Activated CD4-positive, alpha-beta T cell treated with anti-CD3 and anti-CD28 coated beads for 36 hours (primary cell): Measurements from ENCODE around the gene CCDC33. TPM values are rescaled to one million over a fixed set of nuclear protein-coding genes. Genes with fewer than 3 reads are reported as not detected.

Source experiments
- ATAC-seq: fragments of 200-7000 bp; cut with Tn5 transposase; one replicate; pipeline ENCODE4 v1.10.0; 2021; ENCODE audit warnings: mild to moderate bottlenecking, moderate library complexity
- CTCF ChIA-PET: fragments of 350-600 bp; sonication (Branson Sonifier 250); formaldehyde crosslinking; loops from one replicate; lab custom pipeline; 2021; ENCODE audit warnings: antibody characterized with exemption; lab: Charles Lee
- POLR2A ChIA-PET: fragments of 350-600 bp; sonication (Branson Sonifier 250); formaldehyde crosslinking; loops from one replicate; lab custom pipeline; 2021; ENCODE audit warnings: antibody characterized with exemption, inconsistent platforms; lab: Charles Lee
- DNase-seq: peaks from one replicate; pipeline ENCODE4 v3.0.0-alpha.2; 2020
- H3K27ac Mint-ChIP-seq: one replicate; pipeline ENCODE4 v1.8.0; 2021; ENCODE audit warnings: mixed read lengths
- H3K27me3 Mint-ChIP-seq: one replicate; pipeline ENCODE4 v1.8.0; 2021; ENCODE audit warnings: mixed read lengths
- H3K36me3 Mint-ChIP-seq: one replicate; pipeline ENCODE4 v1.8.0; 2021; ENCODE audit warnings: low read depth, mixed read lengths
- H3K4me1 Mint-ChIP-seq: one replicate; pipeline ENCODE4 v1.8.0; 2021; ENCODE audit warnings: mixed read lengths
- H3K4me3 Mint-ChIP-seq: one replicate; pipeline ENCODE4 v1.8.0; 2021; ENCODE audit warnings: mild to moderate bottlenecking, moderate library complexity, mixed read lengths
- H3K9me3 Mint-ChIP-seq: one replicate; pipeline ENCODE4 v1.8.0; 2021; ENCODE audit warnings: low read depth, mixed read lengths
- intact Hi-C, 2 experiments: fragments of 100-400 bp; cut with DNase I in 1 of 2; cut with micrococcal nuclease in 1 of 2; formaldehyde crosslinking; loops; one replicate each; pipeline versions ENCODE4 v1.14.2 to v1.15.1; 2022 to 2024; cut with DNase I, micrococcal nuclease
- total RNA-seq, 2 experiments: library from RNA; stranded (reverse); gene quantifications; one replicate each; pipeline ENCODE4 v1.2.3, GENCODE V29; 2021

CCDC33 gene
- total RNA-seq, 2 experiments from 2014 or later, result not detected

DNA sequence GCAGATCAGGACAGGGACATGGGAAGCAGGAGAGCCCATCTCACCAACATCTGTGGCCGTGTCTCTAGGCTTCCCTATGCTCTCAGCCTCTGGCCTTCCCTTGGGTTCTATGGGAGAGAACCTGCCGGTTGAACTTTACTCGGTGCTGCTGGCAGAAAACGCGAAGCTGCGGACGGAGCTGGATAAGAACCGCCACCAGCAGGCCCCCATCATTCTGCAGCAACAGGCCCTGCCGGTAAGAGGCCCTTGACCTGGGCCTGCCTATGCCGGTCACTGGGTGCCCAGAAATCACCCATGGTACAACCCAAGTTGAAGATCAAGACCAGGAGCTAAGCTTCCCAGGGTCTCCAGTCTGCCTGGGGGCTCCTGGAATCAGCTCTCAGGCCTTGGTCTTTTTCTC is 96.5 kb downstream of the CCDC33 start:
- no peak for DNase-seq

DNA sequence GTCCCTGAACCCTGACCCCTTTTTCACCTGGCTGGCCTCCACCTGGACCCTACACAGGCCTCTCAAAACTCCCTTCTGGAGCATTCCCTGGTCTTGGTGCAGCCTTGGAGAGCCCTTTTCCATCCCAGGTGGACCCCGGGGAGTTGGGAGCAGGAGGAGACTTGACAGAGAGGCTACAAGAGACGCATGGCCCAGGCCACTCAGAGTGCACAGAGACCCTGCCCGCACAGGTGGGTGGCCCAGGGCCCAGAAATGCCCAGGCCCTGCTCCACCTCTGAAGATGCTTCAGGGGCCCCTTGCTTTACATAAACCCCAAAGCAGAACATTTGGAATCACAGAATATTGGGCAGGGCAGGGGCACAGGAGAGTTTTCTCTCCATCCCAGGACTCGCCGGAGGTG is 97.0 kb downstream of the CCDC33 start:
- no peaks in the 10 kb centered on the region for H3K36me3 Mint-ChIP-seq
- H3K27ac Mint-ChIP-seq, result no peak overlapping the region
- DNase-seq, result no peak
- H3K27me3 Mint-ChIP-seq, result no peaks in the 10 kb centered on the region
- intact Hi-C loops, result no loop called here
- peaks cover 3% of the 10 kb centered on the region for H3K4me1 Mint-ChIP-seq
- CTCF ChIA-PET, result no interaction called here
- POLR2A ChIA-PET, result interaction anchor here (0.5 kb wide), 1 partner anchor 610 kb away, joined by 3 read pairs; no protein-coding TSS in a partner anchor
- no peak for ATAC-seq
- H3K9me3 Mint-ChIP-seq, result no peaks in the 10 kb centered on the region
- no peak overlapping the region for H3K4me3 Mint-ChIP-seq

More for the DNA sequence above, 96.5 kb downstream of the CCDC33 start:
- Mint-ChIP-seq H3K27me3 (no peaks in the 10 kb centered on the region), H3K4me1 (peaks cover 3% of the 10 kb centered on the region), H3K36me3 (no peaks in the 10 kb centered on the region), H3K9me3 (no peaks in the 10 kb centered on the region), H3K27ac (no peak overlapping the region), H3K4me3 (no peak overlapping the region)
- no peak for ATAC-seq
- ChIA-PET CTCF (no interaction called here), POLR2A (interaction anchor here (0.5 kb wide), 1 partner anchor 610 kb away, joined by 3 read pairs; no protein-coding TSS in a partner anchor)
- intact Hi-C loops, result no loop called here

DNA sequence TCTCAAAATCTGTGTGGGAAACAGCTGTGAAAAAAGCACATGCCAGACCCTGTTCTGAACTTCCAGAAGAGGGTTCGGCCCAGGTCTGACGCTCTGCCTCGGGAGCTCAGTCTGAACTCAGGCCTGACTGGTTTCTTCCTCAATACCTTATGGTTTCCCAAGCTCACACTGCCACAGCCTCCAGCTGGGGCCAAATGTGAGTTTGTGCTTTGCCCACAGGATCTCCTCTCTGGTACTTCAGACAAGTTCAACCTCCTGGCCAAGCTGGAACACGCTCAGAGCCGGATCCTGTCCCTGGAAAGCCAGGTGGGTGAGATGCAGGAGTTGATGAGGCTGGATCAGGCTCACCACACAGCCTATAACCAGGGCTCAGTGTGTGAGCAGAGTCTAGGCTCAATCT is 97.5 kb downstream of the CCDC33 start:
- no peaks in the 10 kb centered on the region for H3K27me3 Mint-ChIP-seq
- POLR2A ChIA-PET, result no interaction called here
- intact Hi-C loops, result no loop called here
- DNase-seq (no peak), ATAC-seq (no peak)
- no peak overlapping the region for H3K27ac Mint-ChIP-seq
- H3K4me3 Mint-ChIP-seq, result no peak overlapping the region
- no peaks in the 10 kb centered on the region for H3K4me1 Mint-ChIP-seq
- CTCF ChIA-PET, result no interaction called here
- no peaks in the 10 kb centered on the region for H3K9me3 Mint-ChIP-seq
- no peaks in the 10 kb centered on the region for H3K36me3 Mint-ChIP-seq

DNA sequence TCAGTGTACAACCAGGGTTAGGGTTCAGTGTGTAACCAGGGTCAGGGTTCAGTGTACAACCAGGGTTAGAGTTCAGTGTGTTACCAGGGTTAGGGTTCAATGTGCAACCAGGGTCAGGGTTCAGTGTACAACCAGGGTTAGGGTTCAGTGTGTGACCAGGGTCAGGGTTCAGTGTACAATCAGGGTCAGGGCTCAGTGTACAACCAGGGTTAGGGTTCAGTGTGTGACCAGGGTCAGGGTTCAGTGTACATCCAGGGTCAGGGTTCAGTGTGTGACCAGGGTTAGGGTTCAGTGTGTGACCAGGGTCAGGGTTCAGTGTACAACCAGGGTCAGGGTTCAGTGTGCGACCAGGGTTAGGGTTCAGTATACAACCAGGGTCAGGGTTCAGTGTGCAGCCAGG is 98.0 kb downstream of the CCDC33 start:
- Mint-ChIP-seq H3K27ac (no peak overlapping the region), H3K9me3 (no peaks in the 10 kb centered on the region), H3K36me3 (no peaks in the 10 kb centered on the region), H3K4me1 (no peaks in the 10 kb centered on the region), H3K4me3 (no peak overlapping the region), H3K27me3 (no peaks in the 10 kb centered on the region)
- POLR2A ChIA-PET, result no interaction called here
- ATAC-seq (no peak), DNase-seq (no peak)
- CTCF ChIA-PET, result no interaction called here
- intact Hi-C loops, result no loop called here

DNA sequence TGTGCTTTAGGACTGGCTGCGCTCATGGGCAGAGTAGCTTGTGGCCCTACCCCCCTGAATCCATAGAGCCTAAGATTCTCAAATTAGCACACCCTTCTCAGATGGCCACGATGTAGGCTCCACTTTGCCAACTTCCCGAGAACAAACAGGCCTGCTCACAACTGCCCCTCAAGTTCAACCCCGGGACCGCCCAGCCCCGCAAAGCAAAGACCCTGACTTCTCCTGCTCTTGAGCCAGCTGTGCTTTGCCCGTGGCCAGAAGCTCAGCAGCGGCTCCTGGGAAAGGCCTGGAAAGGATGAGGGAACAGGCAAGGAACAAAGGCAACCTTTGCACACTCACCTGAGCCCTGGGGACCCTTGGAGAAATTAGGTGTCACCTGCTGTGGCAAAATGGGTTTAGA is 99.3 kb downstream of the CCDC33 start:
- ATAC-seq, result no peak
- no peak overlapping the region for H3K27ac Mint-ChIP-seq
- POLR2A ChIA-PET, result no interaction called here

DNA sequence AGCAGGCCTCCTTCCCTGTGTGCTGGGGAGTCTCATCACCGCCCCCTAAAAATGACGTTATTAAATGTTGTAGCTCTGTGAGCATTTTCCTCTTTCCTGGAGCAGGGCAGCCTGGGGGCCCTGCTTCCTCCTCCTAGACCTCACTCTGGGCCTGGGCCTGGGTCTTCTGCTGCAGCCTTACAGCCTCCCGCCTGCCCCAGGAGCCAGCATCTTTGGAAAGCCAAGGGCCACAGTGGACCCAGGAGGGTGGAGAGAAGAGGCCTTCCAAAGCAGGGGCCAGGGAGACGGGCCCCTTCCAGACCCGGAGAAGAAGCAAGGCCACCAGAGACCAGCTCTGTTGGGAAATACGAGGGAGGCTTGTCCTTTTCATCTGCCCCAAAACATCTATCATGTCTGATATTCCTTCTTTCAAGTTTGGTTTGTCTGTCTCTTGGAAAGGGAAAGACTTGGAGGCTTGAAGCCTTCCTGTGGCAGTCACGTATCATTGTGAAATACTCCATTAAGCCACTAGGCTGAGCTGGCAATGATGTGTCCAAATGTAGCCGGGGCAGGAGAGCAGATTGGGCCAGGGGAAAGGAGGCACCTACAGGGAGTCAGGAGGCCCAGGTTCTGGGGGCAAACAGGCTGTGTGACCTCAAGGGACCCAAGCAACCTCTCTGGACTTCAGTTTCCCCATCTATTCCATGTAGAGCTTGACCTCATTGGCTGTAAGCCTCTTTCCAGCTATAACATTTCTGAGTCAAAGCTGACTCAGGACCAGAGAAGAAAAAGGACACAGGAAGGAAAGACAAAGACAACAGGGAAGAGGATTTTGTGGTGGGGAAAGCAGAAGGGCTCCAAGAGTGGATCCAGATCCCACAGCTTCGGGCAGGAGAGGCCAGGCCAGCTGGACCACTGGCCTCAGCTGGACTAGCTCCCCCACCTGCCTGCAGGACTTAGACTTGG is 100.2 kb downstream of the CCDC33 start:
- H3K4me1 Mint-ChIP-seq, result no peaks in the 10 kb centered on the region
- POLR2A ChIA-PET, result no interaction called here
- H3K4me3 Mint-ChIP-seq, result no peak overlapping the region
- ATAC-seq (no peak), DNase-seq (no peak)
- H3K27me3 Mint-ChIP-seq, result no peaks in the 10 kb centered on the region
- no peaks in the 10 kb centered on the region for H3K36me3 Mint-ChIP-seq
- H3K9me3 Mint-ChIP-seq, result no peaks in the 10 kb centered on the region
- intact Hi-C loops, result no loop called here
- H3K27ac Mint-ChIP-seq, result no peak overlapping the region
- CTCF ChIA-PET, result interaction anchor here (0.7 kb wide), 1 partner anchor 14 kb away, joined by 3 read pairs; no protein-coding TSS in a partner anchor

More for the DNA sequence above, 99.3 kb downstream of the CCDC33 start:
- Mint-ChIP-seq H3K36me3 (no peaks in the 10 kb centered on the region), H3K9me3 (no peaks in the 10 kb centered on the region), H3K4me3 (no peak overlapping the region), H3K4me1 (no peaks in the 10 kb centered on the region), H3K27me3 (no peaks in the 10 kb centered on the region)
- intact Hi-C loops, result no loop called here
- no peak for DNase-seq
- CTCF ChIA-PET, result no interaction called here

DNA sequence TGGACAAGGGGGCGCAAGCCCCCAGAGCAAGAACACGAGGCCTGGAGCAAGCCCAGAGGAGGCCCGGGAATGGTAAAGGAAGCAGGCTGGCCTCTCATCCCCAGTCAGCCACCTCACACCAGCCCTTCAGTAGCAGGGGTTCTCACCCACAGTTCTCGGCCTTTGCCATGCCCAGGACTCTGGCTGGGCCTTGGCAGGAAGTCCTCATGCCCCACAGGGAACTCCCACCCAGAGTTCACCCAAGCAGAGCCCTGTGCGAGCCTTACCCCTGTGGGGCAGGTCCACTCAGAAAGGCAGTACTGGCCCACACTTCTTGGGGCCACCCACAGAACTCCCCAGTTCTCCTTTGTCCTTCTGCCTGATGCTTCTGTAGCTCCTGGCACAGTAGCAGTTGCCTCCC is 101.0 kb downstream of the CCDC33 start:
- no peaks in the 10 kb centered on the region for H3K4me1 Mint-ChIP-seq
- H3K27ac Mint-ChIP-seq, result no peak overlapping the region
- ATAC-seq (no peak), DNase-seq (no peak)
- no peak overlapping the region for H3K4me3 Mint-ChIP-seq
- intact Hi-C loops, result no loop called here
- H3K9me3 Mint-ChIP-seq, result no peaks in the 10 kb centered on the region
- no peaks in the 10 kb centered on the region for H3K27me3 Mint-ChIP-seq
- H3K36me3 Mint-ChIP-seq, result no peaks in the 10 kb centered on the region
- POLR2A ChIA-PET, result no interaction called here
- CTCF ChIA-PET, result no interaction called here

DNA sequence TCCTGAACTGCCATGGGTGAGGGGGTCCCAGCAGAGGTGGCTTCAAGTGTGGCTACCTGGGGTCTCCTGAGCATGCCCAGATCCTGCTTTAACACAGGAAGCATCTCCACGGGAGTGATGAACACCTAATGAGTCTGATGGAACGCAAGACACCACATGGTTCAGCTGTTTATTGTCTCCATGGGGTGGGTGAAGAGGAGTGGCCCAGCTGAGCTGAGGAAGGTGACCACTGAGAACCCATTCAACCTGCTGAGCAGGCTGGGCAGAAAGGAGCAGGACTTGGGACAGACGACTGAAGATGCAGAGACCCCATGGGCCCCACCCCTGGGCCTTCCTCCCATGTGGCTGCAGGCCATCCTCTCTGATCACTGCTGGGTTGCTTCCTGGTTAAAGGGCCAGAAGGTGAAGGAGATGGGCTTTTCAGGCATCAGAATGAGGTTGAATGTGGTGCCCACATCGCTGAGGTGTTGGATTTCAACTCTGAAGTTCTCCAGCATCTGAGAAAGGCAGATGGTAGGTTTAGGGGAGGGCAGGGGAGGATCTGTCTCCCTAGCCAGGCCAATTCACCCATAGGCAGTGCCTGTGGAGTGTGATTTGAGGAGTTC is 101.6 kb downstream of the CCDC33 start:
- no peaks in the 10 kb centered on the region for H3K4me1 Mint-ChIP-seq
- H3K36me3 Mint-ChIP-seq, result no peaks in the 10 kb centered on the region
- ChIA-PET POLR2A (no interaction called here), CTCF (no interaction called here)
- no peaks in the 10 kb centered on the region for H3K9me3 Mint-ChIP-seq
- no peak overlapping the region for H3K27ac Mint-ChIP-seq
- H3K4me3 Mint-ChIP-seq, result no peak overlapping the region
- no peaks in the 10 kb centered on the region for H3K27me3 Mint-ChIP-seq
- intact Hi-C loops, result no loop called here
- DNase-seq (no peak), ATAC-seq (no peak)

DNA sequence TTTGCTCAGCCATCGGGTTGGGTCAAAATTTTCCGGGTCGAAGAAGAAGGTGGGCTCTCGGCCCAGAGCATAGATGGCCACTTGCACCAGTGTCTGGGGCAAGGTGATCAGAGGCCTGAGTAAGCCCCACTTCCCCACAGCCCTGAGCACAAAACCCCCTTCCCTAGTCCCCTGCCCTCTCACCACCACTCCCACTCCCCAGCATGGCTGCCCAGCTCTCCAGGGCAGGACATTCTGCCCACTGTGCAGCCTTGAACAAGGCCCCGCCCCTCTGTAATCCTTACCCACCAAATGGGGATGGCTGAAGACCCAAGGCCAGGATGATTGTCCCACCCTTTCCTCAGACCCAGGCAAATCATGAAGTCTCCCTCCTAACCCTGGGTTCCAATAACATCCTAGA is 102.5 kb downstream of the CCDC33 start:
- ATAC-seq (no peak), DNase-seq (no peak)
- no peaks in the 10 kb centered on the region for H3K9me3 Mint-ChIP-seq
- no peak overlapping the region for H3K4me3 Mint-ChIP-seq
- intact Hi-C loops, result no loop called here
- no peaks in the 10 kb centered on the region for H3K4me1 Mint-ChIP-seq
- H3K27me3 Mint-ChIP-seq, result no peaks in the 10 kb centered on the region
- H3K36me3 Mint-ChIP-seq, result no peaks in the 10 kb centered on the region
- CTCF ChIA-PET, result no interaction called here
- POLR2A ChIA-PET, result no interaction called here
- H3K27ac Mint-ChIP-seq, result no peak overlapping the region

DNA sequence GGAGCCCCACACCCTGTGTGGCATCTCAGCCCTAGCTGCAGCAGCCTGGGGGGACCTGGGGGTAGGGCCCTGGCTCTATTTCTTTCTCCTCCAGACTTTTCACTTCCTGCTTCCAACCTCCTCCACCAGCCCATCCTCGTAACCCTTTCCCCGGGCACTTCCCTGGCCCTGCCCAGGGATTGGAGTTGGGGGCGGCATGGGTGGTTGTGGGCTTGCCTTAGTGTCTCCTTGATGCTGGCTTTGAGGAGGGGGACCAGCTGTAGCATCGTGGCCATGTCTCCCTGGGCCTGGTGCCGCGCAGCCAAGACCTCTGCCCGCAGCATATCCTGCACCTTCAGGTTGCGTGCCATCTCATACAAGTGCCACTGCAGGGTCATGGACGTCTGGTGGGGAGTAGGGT is 103.2 kb downstream of the CCDC33 start:
- ChIA-PET POLR2A (interaction anchor here (0.6 kb wide), 1 partner anchor 176 kb away, joined by 5 read pairs; no protein-coding TSS in a partner anchor), CTCF (no interaction called here)
- Mint-ChIP-seq H3K4me3 (no peak overlapping the region), H3K36me3 (no peaks in the 10 kb centered on the region), H3K9me3 (no peaks in the 10 kb centered on the region), H3K27ac (no peak overlapping the region), H3K4me1 (no peaks in the 10 kb centered on the region), H3K27me3 (peaks cover under 1% of the 10 kb centered on the region)
- no peak for ATAC-seq
- no peak for DNase-seq
- intact Hi-C loops, result no loop called here

DNA sequence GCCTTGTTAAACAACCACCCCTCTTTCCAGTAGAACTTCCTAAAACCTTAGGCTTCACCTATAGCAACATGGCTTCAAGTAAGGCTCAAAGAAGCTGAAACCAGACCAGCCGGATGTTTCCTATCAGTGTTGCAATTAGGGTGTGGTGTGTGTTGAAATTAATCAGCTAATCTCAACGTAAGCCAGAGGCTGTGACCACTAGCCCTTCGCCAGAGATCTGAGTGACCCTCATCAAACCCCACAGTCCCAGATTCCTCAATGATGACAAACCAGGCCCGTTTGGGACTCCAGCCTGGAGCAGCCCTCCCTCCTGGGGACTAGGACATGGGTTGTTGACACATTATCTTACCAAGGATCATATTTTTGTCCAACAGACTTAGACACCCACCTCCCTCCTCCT is 104.0 kb downstream of the CCDC33 start:
- peaks cover under 1% of the 10 kb centered on the region for H3K4me1 Mint-ChIP-seq
- H3K27ac Mint-ChIP-seq, result no peak overlapping the region

More for the DNA sequence above, 104.0 kb downstream of the CCDC33 start:
- Mint-ChIP-seq H3K9me3 (no peaks in the 10 kb centered on the region), H3K4me3 (no peak overlapping the region), H3K27me3 (peaks cover 2% of the 10 kb centered on the region), H3K36me3 (no peaks in the 10 kb centered on the region)
- DNase-seq (no peak), ATAC-seq (no peak)
- CTCF ChIA-PET, result no interaction called here
- POLR2A ChIA-PET, result interaction anchor here (0.6 kb wide), 1 partner anchor 175 kb away, joined by 5 read pairs; no protein-coding TSS in a partner anchor
- intact Hi-C loops, result no loop called here
